Mesenchymal stem cell (in vitro differentiated cells and primary cell): Measurements from ENCODE around the gene UGT2B7.
A peak's percentile ranks its signal among the peaks of the same experiment; 100 is the strongest.

ENCODE experiments used
- DNase-seq: peaks from one replicate; pipeline ENCODE4 v3.0.0-alpha.2; 2013
- H2AFZ ChIP-seq: one replicate; pipeline ENCODE4 v1.6.1; 2013; ENCODE audit warnings: low read depth, mild to moderate bottlenecking, control low read depth, inconsistent platforms, low read length, moderate library complexity
- H2AK5ac ChIP-seq: 2 replicates; pipeline ENCODE4 v1.6.1; 2013; ENCODE audit warnings: low read length, moderate library complexity, mild to moderate bottlenecking, inconsistent platforms; ENCODE audit not compliant: severe bottlenecking
- H2BK120ac ChIP-seq: one replicate; pipeline ENCODE4 v1.6.1; 2013; ENCODE audit warnings: low read depth, mild to moderate bottlenecking, inconsistent platforms, low read length, moderate library complexity
- H2BK12ac ChIP-seq, 2 experiments: one replicate each; pipeline ENCODE4 v1.6.1; 2013; ENCODE audit warnings: inconsistent platforms in 2 of 2, low read length in 2 of 2, mild to moderate bottlenecking in 2 of 2, moderate library complexity in 2 of 2, control low read depth in 1 of 2
- H2BK15ac ChIP-seq: one replicate; pipeline ENCODE4 v1.6.1; 2013; ENCODE audit warnings: mild to moderate bottlenecking, low read depth, inconsistent platforms; ENCODE audit not compliant: poor library complexity, severe bottlenecking
- H2BK5ac ChIP-seq: 2 replicates; pipeline ENCODE4 v1.6.1; 2013; ENCODE audit warnings: low read depth, mild to moderate bottlenecking, low read length, control low read depth, inconsistent platforms; ENCODE audit not compliant: poor library complexity, severe bottlenecking
- H3K14ac ChIP-seq, 2 experiments: one replicate each; pipeline ENCODE4 v1.6.1; 2013; ENCODE audit warnings: inconsistent platforms in 2 of 2, low read length in 2 of 2, control low read depth in 1 of 2, mild to moderate bottlenecking in 1 of 2, moderate library complexity in 1 of 2
- H3K18ac ChIP-seq, 2 experiments: one replicate each; pipeline ENCODE4 v1.6.1; 2013; ENCODE audit warnings: inconsistent platforms in 2 of 2, low read length in 2 of 2, control low read depth in 1 of 2, low read depth in 1 of 2, mild to moderate bottlenecking in 1 of 2
- H3K23ac ChIP-seq, 2 experiments: one replicate each; pipeline ENCODE4 v1.6.1; 2013; ENCODE audit warnings: inconsistent platforms in 2 of 2, low read length in 2 of 2, mild to moderate bottlenecking in 2 of 2, moderate library complexity in 2 of 2, control low read depth in 1 of 2
- H3K27ac ChIP-seq: 2 replicates; pipeline ENCODE4 v1.5.1; 2013; ENCODE audit warnings: mild to moderate bottlenecking, moderate library complexity, low read length, control low read depth, inconsistent platforms; ENCODE audit not compliant: poor library complexity, severe bottlenecking
- H3K27me3 ChIP-seq, 2 experiments: 2 replicates each; pipeline versions ENCODE4 v1.6.1 to v1.7.0; 2013; ENCODE audit warnings: low read length in 2 of 2, mild to moderate bottlenecking in 2 of 2, moderate library complexity in 2 of 2, control low read depth in 1 of 2, inconsistent platforms in 1 of 2; ENCODE audit not compliant: control insufficient read depth in 1 of 2, insufficient read depth in 1 of 2
- H3K36me3 ChIP-seq, 2 experiments: 2 replicates each; pipeline versions ENCODE4 v1.6.1 to v1.7.0; 2013; ENCODE audit warnings: low read length in 2 of 2, control low read depth in 1 of 2, inconsistent platforms in 1 of 2, low read depth in 1 of 2, mild to moderate bottlenecking in 1 of 2; ENCODE audit not compliant: insufficient read depth in 2 of 2, control insufficient read depth in 1 of 2
- H3K4ac ChIP-seq, 2 experiments: one replicate each; pipeline ENCODE4 v1.6.1; 2013; ENCODE audit warnings: inconsistent platforms in 2 of 2, low read length in 2 of 2, mild to moderate bottlenecking in 2 of 2, moderate library complexity in 2 of 2, control low read depth in 1 of 2, low read depth in 1 of 2
- H3K4me1 ChIP-seq: 2 replicates; pipeline ENCODE4 v1.6.1; 2013; ENCODE audit warnings: low read depth, low read length, control low read depth; ENCODE audit not compliant: control insufficient read depth, insufficient read depth
- H3K4me2 ChIP-seq: 2 replicates; pipeline ENCODE4 v1.6.1; 2013; ENCODE audit warnings: low read length, mild to moderate bottlenecking, inconsistent platforms; ENCODE audit not compliant: poor library complexity, severe bottlenecking
- H3K4me3 ChIP-seq, 2 experiments: 2 replicates each; pipeline versions ENCODE4 v1.5.1 to v1.7.0; 2013; ENCODE audit warnings: low read length in 2 of 2, mild to moderate bottlenecking in 2 of 2, control low read depth in 1 of 2, low read depth in 1 of 2; ENCODE audit not compliant: insufficient read depth in 1 of 2
- H3K79me1 ChIP-seq: replicated peaks from 2 replicates; pipeline ENCODE4 v1.6.1; 2013; ENCODE audit warnings: mild to moderate bottlenecking, control low read depth, low read length, inconsistent platforms; ENCODE audit not compliant: poor library complexity, severe bottlenecking
- H3K9ac ChIP-seq: 2 replicates; pipeline ENCODE4 v1.7.0; 2013; ENCODE audit warnings: mild to moderate bottlenecking, low read length, moderate library complexity
- H3K9me3 ChIP-seq: 2 replicates; pipeline ENCODE4 v1.7.0; 2013; ENCODE audit warnings: mild to moderate bottlenecking, low read length; ENCODE audit not compliant: control insufficient read depth
- H4K8ac ChIP-seq: one replicate; pipeline ENCODE4 v1.6.1; 2013; ENCODE audit warnings: inconsistent platforms, mild to moderate bottlenecking, low read length, moderate library complexity
- H4K91ac ChIP-seq: one replicate; pipeline ENCODE4 v1.6.1; 2013; ENCODE audit warnings: mild to moderate bottlenecking, low read length, inconsistent platforms
- WGBS: methylation state at CpG from one replicate; pipeline ENCODE4 v1.1.7; 2013; ENCODE audit warnings: mixed read lengths; 5-methylcytosine and 5-hydroxymethylcytosine counted together

Gene UGT2B7

GRCh38 chr4:69056921-69057550 lies 39.2 kb upstream of the UGT2B7 start:
- no peak overlapping the region for H3K4me3 ChIP-seq
- H4K8ac ChIP-seq = no peak overlapping the region
- no peak overlapping the region for H3K9ac ChIP-seq
- peaks cover 0 to 11% of the 10 kb centered on the region in 2 experiments for H3K36me3 ChIP-seq
- H2BK5ac ChIP-seq = peak overlapping the region; percentile 85
- H3K27me3 ChIP-seq = no peaks in the 10 kb centered on the region
- H2BK120ac ChIP-seq = no peak overlapping the region
- H3K4ac ChIP-seq = no peak overlapping the region
- no peak overlapping the region for H2AK5ac ChIP-seq
- peak overlapping the region; percentile 95 for H3K27ac ChIP-seq
- no peak overlapping the region for H4K91ac ChIP-seq
- DNase-seq = peak; percentile 18
- H2BK15ac ChIP-seq = no peak overlapping the region
- no peak overlapping the region for H3K23ac ChIP-seq
- H3K4me1 ChIP-seq = peaks cover 7% of the 10 kb centered on the region
- 100% methylated on average over 2 of the region's 4 CpGs for WGBS
- peak overlapping the region; percentile 49 for H3K4me2 ChIP-seq
- no peak overlapping the region for H3K18ac ChIP-seq
- no peak overlapping the region for H2BK12ac ChIP-seq
- H3K14ac ChIP-seq = no peak overlapping the region
- no peaks in the 10 kb centered on the region for H3K79me1 ChIP-seq
- H3K9me3 ChIP-seq = no peaks in the 10 kb centered on the region
- H2AFZ ChIP-seq = no peak overlapping the region

DNA sequence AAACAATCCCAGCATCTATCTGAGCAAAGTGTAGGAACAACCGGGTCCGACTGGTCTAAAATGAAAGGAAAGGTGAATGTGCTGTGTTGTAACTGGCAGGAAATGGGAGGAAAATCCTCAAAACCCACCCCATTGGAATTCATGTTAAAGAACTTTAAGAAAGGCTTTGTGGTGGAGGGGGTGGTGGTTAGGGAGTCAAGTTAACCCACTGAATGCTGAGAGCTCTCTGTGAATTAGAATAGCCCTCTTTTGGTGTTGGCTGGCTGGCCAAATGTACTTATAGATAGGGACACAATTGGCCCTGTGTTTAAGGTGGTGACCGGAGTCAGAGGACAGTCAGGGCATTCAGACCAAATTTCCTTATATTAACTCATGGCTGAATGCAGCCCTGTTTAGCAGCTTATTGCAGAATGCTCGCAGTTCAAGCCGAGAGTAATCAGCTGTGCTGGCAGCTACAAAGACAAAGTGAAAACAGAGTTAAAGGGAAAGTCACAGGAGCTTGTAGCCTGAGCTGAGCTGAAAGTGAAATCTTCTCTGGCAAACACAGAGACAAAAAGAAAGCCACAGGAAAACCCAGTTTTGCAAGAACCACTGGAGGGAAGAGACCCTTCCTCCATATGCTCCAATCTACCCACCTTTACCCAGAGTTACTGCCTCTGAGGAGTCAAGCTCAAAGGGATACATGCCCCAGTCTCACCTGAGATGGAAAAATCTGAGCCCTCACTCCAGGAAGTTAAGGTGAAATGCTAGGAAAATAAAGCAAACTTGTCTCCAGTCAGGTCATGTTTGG lies 38.5 kb upstream of the UGT2B7 start:
- Histone ChIP-seq H4K8ac (peak overlapping the region; percentile 76), H2AK5ac (peak overlapping the region; percentile 99), H2BK5ac (peak overlapping the region; percentile 85), H3K14ac (no peak overlapping the region), H3K23ac (no peak overlapping the region), H3K9me3 (no peaks in the 10 kb centered on the region), H2AFZ (peak overlapping the region; percentile 80), H3K4me3 (peak overlapping the region in 1 of 2 experiments; percentile 28), H3K4me1 (peaks cover 7% of the 10 kb centered on the region), H2BK120ac (no peak overlapping the region), H3K27ac (peak overlapping the region; percentile 95), H3K9ac (no peak overlapping the region), H3K18ac (peak overlapping the region in 1 of 2 experiments; percentile 78), H3K4ac (peak overlapping the region in 1 of 2 experiments; percentile 39), H3K27me3 (no peaks in the 10 kb centered on the region), H3K79me1 (no peaks in the 10 kb centered on the region), H3K4me2 (peak overlapping the region; percentile 66), H3K36me3 (peaks cover 0 to 17% of the 10 kb centered on the region in 2 experiments), H2BK12ac (peak overlapping the region in 1 of 2 experiments; percentile 56), H4K91ac (no peak overlapping the region), H2BK15ac (no peak overlapping the region)
- peak; percentile 38 for DNase-seq
- WGBS = 63% methylated on average over 3 of the region's 5 CpGs

DNA sequence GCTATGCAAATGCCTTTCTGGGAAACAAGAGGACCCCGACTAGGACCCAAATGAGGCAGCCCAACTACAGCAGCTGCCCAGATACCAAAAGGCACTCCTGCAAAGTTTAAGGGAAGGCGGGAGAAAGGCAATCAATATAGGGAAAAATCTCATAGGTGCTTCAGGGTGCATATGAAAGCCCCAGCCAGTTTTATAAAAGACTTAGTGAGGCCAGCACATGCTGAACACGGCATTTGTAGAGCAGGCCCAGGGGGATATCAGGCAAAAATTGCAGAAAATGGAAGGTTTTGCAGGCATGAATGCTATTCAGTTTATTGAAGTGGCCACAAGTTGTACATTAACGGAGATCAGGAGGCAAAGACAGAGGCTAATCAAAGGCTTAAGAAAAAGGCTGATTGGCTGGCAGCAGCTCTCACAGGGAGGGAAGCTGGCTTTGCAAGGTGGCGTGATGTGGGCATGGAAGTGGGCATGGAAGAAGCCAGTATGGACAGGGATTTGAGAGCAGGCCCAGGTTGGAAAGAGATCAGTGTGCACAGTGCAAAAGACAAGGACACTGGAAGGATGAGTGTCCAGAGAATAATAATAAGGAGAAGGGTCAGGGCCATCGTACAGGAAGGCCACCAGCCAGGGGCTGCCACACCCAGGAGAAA lies 37.7 kb upstream of the UGT2B7 start:
- peaks cover 7% of the 10 kb centered on the region for H3K4me1 ChIP-seq
- no peak overlapping the region for H3K23ac ChIP-seq
- no peak for DNase-seq
- H2AFZ ChIP-seq = no peak overlapping the region
- H3K79me1 ChIP-seq = no peaks in the 10 kb centered on the region
- H3K18ac ChIP-seq = no peak overlapping the region
- H3K4me2 ChIP-seq = peak overlapping the region; percentile 4
- H3K27me3 ChIP-seq = no peaks in the 10 kb centered on the region
- no peak overlapping the region for H4K91ac ChIP-seq
- peak overlapping the region; percentile 99 for H2AK5ac ChIP-seq
- no peak overlapping the region for H3K4me3 ChIP-seq
- H3K9ac ChIP-seq = no peak overlapping the region
- H3K27ac ChIP-seq = peak overlapping the region; percentile 95
- 87% methylated on average over 6 of the region's 6 CpGs for WGBS
- H3K9me3 ChIP-seq = no peaks in the 10 kb centered on the region
- no peak overlapping the region for H3K14ac ChIP-seq
- no peak overlapping the region for H2BK12ac ChIP-seq
- peaks cover 0 to 19% of the 10 kb centered on the region in 2 experiments for H3K36me3 ChIP-seq
- no peak overlapping the region for H2BK15ac ChIP-seq
- no peak overlapping the region for H3K4ac ChIP-seq
- H4K8ac ChIP-seq = no peak overlapping the region
- no peak overlapping the region for H2BK5ac ChIP-seq
- no peak overlapping the region for H2BK120ac ChIP-seq
